HG03039 (cell line): ENCODE results near the gene ZNF844.
"Not testable (repeated sequence)": the region's sequence is repeated elsewhere in the genome, so short reads cannot be mapped to it uniquely, and the experiment has no call there.

ENCODE experiments used
- ATAC-seq: cut with Tn5 transposase; IDR thresholded peaks from one replicate; pipeline ENCODE4 v1.9.1; 2021; ENCODE audit warnings: mild to moderate bottlenecking, moderate library complexity; ENCODE audit not compliant: unreplicated experiment

The ZNF844 gene

GRCh38 chr19:12064590-12065538 lies at the start of gene ZNF844:
Gene ZNF844, plus strand, starts transcription at chr19:12064731. Its CDS starts 143 bp downstream, at chr19:12064874.
- peak; percentile 63 for ATAC-seq

- ATAC-seq = no peak
These were observed 49.3 kb upstream of the ZNF844 start for GRCh38 chr19:12015015-12015752.

- ATAC-seq = no peak
These were observed 48.8 kb upstream of the ZNF844 start for GRCh38 chr19:12015753-12016116.

GRCh38 chr19:12034198-12034597 lies 30.3 kb upstream of the ZNF844 start:
- no peak for ATAC-seq

- no peak for ATAC-seq
These were observed 29.9 kb upstream of the ZNF844 start for GRCh38 chr19:12034620-12035019.

GRCh38 chr19:12035220-12036172 lies 29.0 kb upstream of the ZNF844 start, which contains the start of gene ZNF433:
Gene ZNF433, minus strand, starts transcription at chr19:12035679. Its CDS starts 140 bp downstream, at chr19:12035539.
- ATAC-seq = peak; percentile 86

- no peak for ATAC-seq
These were observed 21.6 kb upstream of the ZNF844 start for GRCh38 chr19:12042893-12043292.

- no peak for ATAC-seq
These were observed 20.6 kb upstream of the ZNF844 start for GRCh38 chr19:12043752-12044422.

GRCh38 chr19:12047868-12048267 lies 16.7 kb upstream of the ZNF844 start:
- no peak for ATAC-seq

GRCh38 chr19:12052091-12052496 lies 12.4 kb upstream of the ZNF844 start:
- no peak for ATAC-seq

- peak; percentile 82 for ATAC-seq
These were observed 11.9 kb upstream of the ZNF844 start, which contains the start of gene ZNF878 for GRCh38 chr19:12052497-12053169. Gene ZNF878, minus strand, starts transcription at chr19:12052961. Its CDS starts 160 bp downstream, at chr19:12052801.

GRCh38 chr19:12055784-12056183 lies 8.7 kb upstream of the ZNF844 start:
- ATAC-seq = no peak

GRCh38 chr19:12075538-12076139 lies 11.1 kb downstream of the ZNF844 start:
- ATAC-seq = no peak

GRCh38 chr19:12076331-12076730 lies 11.8 kb downstream of the ZNF844 start:
- ATAC-seq = not testable (repeated sequence)

- no peak for ATAC-seq
These were observed 12.8 kb downstream of the ZNF844 start for GRCh38 chr19:12077375-12077774.

- not testable (repeated sequence) for ATAC-seq
These were observed 18.8 kb downstream of the ZNF844 start for GRCh38 chr19:12083336-12083735.

GRCh38 chr19:12085074-12085818 lies 20.7 kb downstream of the ZNF844 start:
- no peak for ATAC-seq

- ATAC-seq = no peak
These were observed 26.3 kb downstream of the ZNF844 start for GRCh38 chr19:12090807-12091206.
